ENCODE measurements around the gene CHRM5.

- TF ChIP-seq CTCF (IDR thresholded peaks at IDR 0.05) (no peak), EZH2 (IDR thresholded peaks at IDR 0.05; ENCODE audit: borderline replicate concordance, insufficient read depth, low read depth, low read length, poor library complexity, severe bottlenecking) (no peak)
Measured at GRCh38 chr15:33941279-33942063, 26.8 kb upstream of the CHRM5 start.

Measured in B cell (primary cell).